ENCODE results near the gene PTPRO. TPM values are rescaled to one million over a fixed set of nuclear protein-coding genes. Genes with fewer than 3 reads are reported as not detected.

PTPRO gene
- total and polyA plus RNA-seq, 4 experiments from 2014 or later: 3.0 to 7.8 (median 5.0) TPM

DNA sequence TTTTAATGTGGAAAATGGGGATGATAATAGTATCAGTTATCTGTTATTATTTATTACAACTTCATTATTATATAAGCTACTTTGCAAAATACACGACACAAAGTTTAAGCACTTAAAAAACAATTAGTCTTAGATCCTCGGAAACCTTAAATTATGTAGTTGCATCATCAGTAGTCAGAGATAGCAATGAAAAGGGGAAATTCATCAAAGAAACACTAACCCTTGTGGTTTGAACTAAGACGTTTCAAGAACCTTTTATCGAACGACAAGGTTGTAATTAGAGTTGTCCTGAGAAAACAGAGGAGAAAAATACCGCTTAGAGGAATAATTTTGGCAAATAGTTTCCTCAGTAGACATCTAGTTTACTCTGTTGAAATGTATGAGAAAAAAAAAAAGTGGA is 198.5 kb downstream of the PTPRO start:
- no peak overlapping the region for H3K27ac Mint-ChIP-seq
- no peaks in the 10 kb centered on the region for H3K4me1 ChIP-seq (ENCODE audit: insufficient read depth, low read length)
- H3K9me3 Mint-ChIP-seq: peaks cover 0 to 2% (median 0%) of the 10 kb centered on the region in 8 donors
- POLR2A ChIA-PET (ENCODE audit: partially characterized antibody): no interaction called here
- H3K36me3 Mint-ChIP-seq: no peaks in the 10 kb centered on the region
- peaks cover 10 to 33% of the 10 kb centered on the region in 2 donors for H3K27me3 Mint-ChIP-seq
- H3K27me3 ChIP-seq (ENCODE audit: insufficient read depth, low read length): no peaks in the 10 kb centered on the region
- H3K4me3 Mint-ChIP-seq: no peak overlapping the region
- H3K36me3 ChIP-seq (ENCODE audit: insufficient read depth, low read length): no peaks in the 10 kb centered on the region
- no peak overlapping the region for H3K27ac ChIP-seq (ENCODE audit: low read depth, low read length)
- no peak overlapping the region for H3K4me3 ChIP-seq (ENCODE audit: low read length in 2 of 2)
- H3K4me1 Mint-ChIP-seq: no peaks in the 10 kb centered on the region
- intact Hi-C loops (cut with micrococcal nuclease): loop anchor here (10.0 kb wide), 1 partner anchor 796 kb away; no protein-coding TSS in a partner anchor
- H3K9me3 ChIP-seq (ENCODE audit: control insufficient read depth in 1 of 2, low read length in 2 of 2): no peaks in the 10 kb centered on the region
- DNase-seq: no peak
- CTCF ChIA-PET (ENCODE audit: partially characterized antibody): interaction anchor here (1.9 kb wide), 1 partner anchor 63 kb away, joined by 5 read pairs; no protein-coding TSS in a partner anchor

DNA sequence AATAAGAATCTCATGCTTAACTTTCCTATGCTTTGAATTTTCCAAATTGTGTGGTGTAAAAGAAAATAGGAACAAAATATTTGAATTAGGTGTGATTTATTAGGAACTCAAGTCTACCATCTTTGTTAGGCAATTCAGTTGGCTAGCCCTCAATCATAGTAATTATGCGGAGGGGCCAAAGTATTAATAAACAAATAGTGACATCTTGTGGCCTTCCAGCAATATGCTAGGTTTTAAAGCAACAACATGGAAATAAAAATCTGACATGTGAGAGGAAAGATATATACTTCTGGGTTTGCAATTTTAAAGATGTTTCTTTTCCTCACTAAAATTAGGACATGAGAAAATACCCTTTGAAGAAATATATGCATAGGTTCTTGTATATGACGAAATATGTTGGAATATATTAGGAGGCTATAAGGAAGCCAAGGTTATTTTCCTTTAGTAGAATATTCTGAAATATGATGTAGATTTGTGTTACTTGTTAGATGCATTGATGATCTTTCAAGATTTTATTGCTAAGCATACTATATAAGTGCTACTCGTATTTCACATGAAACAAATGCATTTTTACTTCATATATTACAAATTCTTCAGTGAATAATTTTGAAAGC is 200.4 kb downstream of the PTPRO start:
- H3K27ac Mint-ChIP-seq: no peak overlapping the region
- H3K9me3 Mint-ChIP-seq: peaks cover 0 to 7% (median 1%) of the 10 kb centered on the region in 8 donors
- H3K4me3 Mint-ChIP-seq: no peak overlapping the region
- intact Hi-C loops (cut with micrococcal nuclease): loop anchor here (2.0 to 10.0 kb wide), 2 partner anchors 248 to 798 kb away; no protein-coding TSS in a partner anchor
- peak in 1 of 5 donors; percentile 24 for DNase-seq
- ChIA-PET POLR2A (ENCODE audit: partially characterized antibody) (no interaction called here), CTCF (ENCODE audit: partially characterized antibody) (interaction anchor here (0.9 to 1.6 kb wide), 3 partner anchors 10 to 244 kb away, joined by 3 to 9 read pairs (median 5); no protein-coding TSS in a partner anchor)
- no peaks in the 10 kb centered on the region for H3K36me3 Mint-ChIP-seq
- Histone ChIP-seq H3K27me3 (ENCODE audit: insufficient read depth, low read length) (no peaks in the 10 kb centered on the region), H3K4me3 (ENCODE audit: low read length in 2 of 2) (no peak overlapping the region), H3K9me3 (ENCODE audit: control insufficient read depth in 1 of 2, low read length in 2 of 2) (no peaks in the 10 kb centered on the region), H3K4me1 (ENCODE audit: insufficient read depth, low read length) (no peaks in the 10 kb centered on the region), H3K27ac (ENCODE audit: low read depth, low read length) (no peak overlapping the region), H3K36me3 (ENCODE audit: insufficient read depth, low read length) (no peaks in the 10 kb centered on the region)
- H3K27me3 Mint-ChIP-seq: peaks cover 10 to 33% of the 10 kb centered on the region in 2 donors
- no peaks in the 10 kb centered on the region for H3K4me1 Mint-ChIP-seq

DNA sequence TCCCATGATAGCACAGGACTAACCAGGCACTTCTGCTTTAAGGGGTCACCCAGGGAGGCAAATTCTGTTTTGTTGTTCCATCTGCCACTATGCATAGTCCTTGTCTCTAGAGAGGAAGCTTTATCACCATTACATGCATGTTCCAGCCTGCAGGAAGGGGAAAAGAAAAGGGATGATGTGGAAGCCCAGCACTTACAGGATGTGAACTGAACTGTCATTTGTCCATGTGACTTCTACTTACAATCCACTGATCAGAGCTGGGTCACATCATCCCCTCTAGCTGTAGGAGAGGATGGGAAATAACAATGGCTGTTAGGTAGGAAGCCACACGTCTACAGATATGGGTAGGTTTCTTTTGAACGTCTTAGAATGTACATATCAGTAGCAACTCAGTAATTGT is 203.1 kb downstream of the PTPRO start:
- no peaks in the 10 kb centered on the region for H3K4me1 Mint-ChIP-seq

DNA sequence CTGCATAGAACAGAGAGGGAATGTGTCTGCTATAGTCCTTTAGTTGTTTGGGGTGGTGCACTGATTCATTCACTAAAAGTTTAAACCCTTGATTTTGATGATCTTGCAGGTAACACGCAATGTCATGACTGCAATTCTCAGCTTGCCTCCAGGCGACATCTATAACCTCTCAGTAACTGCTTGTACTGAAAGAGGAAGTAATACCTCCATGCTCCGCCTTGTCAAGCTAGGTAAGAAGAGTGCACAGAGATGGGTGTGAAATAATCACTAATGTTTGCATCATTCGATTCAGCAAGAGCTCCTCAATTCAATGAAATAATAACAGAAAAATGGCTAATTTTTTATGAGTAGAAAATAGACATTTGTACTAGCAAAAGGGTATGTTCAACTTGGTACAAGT is 203.7 kb downstream of the PTPRO start:
- Histone ChIP-seq H3K27me3 (ENCODE audit: insufficient read depth, low read length) (no peaks in the 10 kb centered on the region), H3K9me3 (ENCODE audit: control insufficient read depth in 1 of 2, low read length in 2 of 2) (no peaks in the 10 kb centered on the region), H3K4me3 (ENCODE audit: low read length in 2 of 2) (no peak overlapping the region), H3K4me1 (ENCODE audit: insufficient read depth, low read length) (no peaks in the 10 kb centered on the region), H3K27ac (ENCODE audit: low read depth, low read length) (no peak overlapping the region), H3K36me3 (ENCODE audit: insufficient read depth, low read length) (no peaks in the 10 kb centered on the region)
- Mint-ChIP-seq H3K27me3 (peaks cover 1 to 12% of the 10 kb centered on the region in 2 donors), H3K9me3 (peaks cover 0 to 18% (median 9%) of the 10 kb centered on the region in 8 donors), H3K4me3 (no peak overlapping the region), H3K27ac (no peak overlapping the region), H3K36me3 (peaks cover 0 to 6% of the 10 kb centered on the region in 2 donors), H3K4me1 (no peaks in the 10 kb centered on the region)
- ChIA-PET CTCF (ENCODE audit: partially characterized antibody) (interaction anchor here (1.1 kb wide), 1 partner anchor 64 kb away, joined by 5 read pairs; no protein-coding TSS in a partner anchor), POLR2A (ENCODE audit: partially characterized antibody) (no interaction called here)
- no peak for DNase-seq
- intact Hi-C loops (cut with micrococcal nuclease): loop anchor here (10.0 kb wide), 1 partner anchor 801 kb away; no protein-coding TSS in a partner anchor

More for the DNA sequence above, 203.1 kb downstream of the PTPRO start:
- no peak for DNase-seq
- Mint-ChIP-seq H3K4me3 (no peak overlapping the region), H3K36me3 (peaks cover 0 to 6% of the 10 kb centered on the region in 2 donors), H3K27me3 (peaks cover 3 to 15% of the 10 kb centered on the region in 2 donors), H3K27ac (no peak overlapping the region), H3K9me3 (peaks cover 0 to 18% (median 9%) of the 10 kb centered on the region in 8 donors)
- Histone ChIP-seq H3K4me1 (ENCODE audit: insufficient read depth, low read length) (no peaks in the 10 kb centered on the region), H3K36me3 (ENCODE audit: insufficient read depth, low read length) (no peaks in the 10 kb centered on the region), H3K27ac (ENCODE audit: low read depth, low read length) (no peak overlapping the region), H3K4me3 (ENCODE audit: low read length in 2 of 2) (no peak overlapping the region), H3K27me3 (ENCODE audit: insufficient read depth, low read length) (no peaks in the 10 kb centered on the region), H3K9me3 (ENCODE audit: control insufficient read depth in 1 of 2, low read length in 2 of 2) (no peaks in the 10 kb centered on the region)
- ChIA-PET POLR2A (ENCODE audit: partially characterized antibody) (no interaction called here), CTCF (ENCODE audit: partially characterized antibody) (interaction anchor here (1.0 to 1.1 kb wide), 3 partner anchors 10 to 65 kb away, joined by 3 to 5 read pairs (median 3); no protein-coding TSS in a partner anchor)
- intact Hi-C loops (cut with micrococcal nuclease): loop anchor here (10.0 kb wide), 1 partner anchor 801 kb away; no protein-coding TSS in a partner anchor

DNA sequence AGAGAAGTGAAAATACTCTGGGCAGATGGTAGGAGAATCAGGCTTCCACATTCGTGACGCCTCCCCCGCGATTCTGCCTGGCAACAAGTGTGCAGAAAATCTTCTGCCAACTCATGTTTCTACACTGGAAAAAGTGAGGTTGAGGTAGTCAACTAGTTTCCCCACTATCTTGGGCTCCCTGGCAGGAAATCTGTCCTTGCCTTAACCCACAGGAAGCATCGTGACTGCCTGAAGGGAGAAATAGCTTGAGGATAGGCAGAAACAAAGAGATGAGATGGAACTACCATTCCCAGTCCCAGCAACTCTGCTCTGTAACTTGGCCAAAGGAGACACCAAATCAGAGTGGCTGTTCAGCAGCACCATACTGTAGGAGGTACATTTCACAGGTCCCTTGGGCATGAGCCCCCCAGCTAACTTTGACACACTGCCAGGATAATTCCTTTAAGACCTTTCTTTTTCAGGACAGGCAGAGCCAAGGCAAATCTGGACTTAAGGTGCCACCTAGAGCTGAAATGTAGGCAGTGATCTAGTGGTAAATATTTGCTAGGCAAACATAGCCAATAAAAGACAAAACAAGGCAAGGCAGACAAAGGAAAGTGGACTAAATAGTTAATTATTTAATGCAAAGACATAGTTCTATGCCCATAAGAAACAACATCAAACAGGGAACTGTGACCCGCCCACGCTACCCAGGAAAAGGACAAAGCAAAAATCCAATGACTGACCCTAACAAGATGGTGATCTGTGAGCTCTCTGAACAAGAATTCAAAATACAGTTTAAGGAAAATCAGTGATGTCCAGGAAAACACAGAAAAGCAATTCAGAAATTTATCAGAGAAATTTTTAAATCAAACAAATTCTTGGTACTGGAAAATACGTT is 205.1 kb downstream of the PTPRO start:
- intact Hi-C loops (cut with micrococcal nuclease): loop anchor here (10.0 kb wide), 1 partner anchor 803 kb away; no protein-coding TSS in a partner anchor
- Mint-ChIP-seq H3K4me3 (no peak overlapping the region), H3K4me1 (peaks cover 2 to 3% (median 2%) of the 10 kb centered on the region in 4 donors)

DNA sequence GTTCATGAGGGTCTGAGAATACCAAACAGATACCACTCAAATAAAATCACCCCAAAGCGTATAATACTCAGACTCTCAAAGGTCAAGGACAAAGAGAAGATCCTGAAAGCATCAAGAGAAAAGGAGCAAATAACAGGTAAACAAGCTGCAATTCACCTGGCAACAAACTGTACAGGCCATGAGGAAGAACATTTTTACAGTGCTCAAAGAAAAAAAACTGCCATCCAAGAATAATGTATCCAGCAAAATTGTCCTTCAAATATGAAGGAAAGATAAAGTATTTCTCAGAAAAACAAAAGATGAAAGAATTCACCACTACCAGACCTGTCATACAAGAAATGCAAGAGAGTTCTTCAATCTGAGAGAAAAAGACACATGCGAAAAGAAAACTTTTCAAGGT is 206.4 kb downstream of the PTPRO start:
- Histone ChIP-seq H3K4me1 (ENCODE audit: insufficient read depth, low read length) (peaks cover 13% of the 10 kb centered on the region), H3K4me3 (ENCODE audit: low read length in 2 of 2) (no peak overlapping the region), H3K27ac (ENCODE audit: low read depth, low read length) (no peak overlapping the region), H3K36me3 (ENCODE audit: insufficient read depth, low read length) (no peaks in the 10 kb centered on the region), H3K27me3 (ENCODE audit: insufficient read depth, low read length) (no peaks in the 10 kb centered on the region), H3K9me3 (ENCODE audit: control insufficient read depth in 1 of 2, low read length in 2 of 2) (no peaks in the 10 kb centered on the region)
- Mint-ChIP-seq H3K9me3 (peaks cover 0 to 18% (median 9%) of the 10 kb centered on the region in 8 donors), H3K27me3 (peaks cover 1 to 3% of the 10 kb centered on the region in 2 donors), H3K27ac (no peak overlapping the region), H3K4me1 (peaks cover 6 to 14% (median 8%) of the 10 kb centered on the region in 4 donors), H3K4me3 (no peak overlapping the region), H3K36me3 (peaks cover 0 to 6% of the 10 kb centered on the region in 2 donors)
- CTCF ChIA-PET (ENCODE audit: partially characterized antibody): interaction anchor here (1.2 to 3.5 kb wide), 4 partner anchors 18 to 62 kb away, joined by 5 to 23 read pairs (median 13); no protein-coding TSS in a partner anchor
- DNase-seq: no peak
- POLR2A ChIA-PET (ENCODE audit: partially characterized antibody): no interaction called here
- intact Hi-C loops (cut with micrococcal nuclease): loop anchor here (10.0 kb wide), 1 partner anchor 804 kb away; no protein-coding TSS in a partner anchor

More for the DNA sequence above, 205.1 kb downstream of the PTPRO start:
- ChIA-PET POLR2A (ENCODE audit: partially characterized antibody) (no interaction called here), CTCF (ENCODE audit: partially characterized antibody) (interaction anchor here (0.7 to 3.5 kb wide), 5 partner anchors 19 to 63 kb away, joined by 4 to 23 read pairs (median 12); no protein-coding TSS in a partner anchor)
- H3K4me3 ChIP-seq (ENCODE audit: low read length in 2 of 2): no peak overlapping the region
- peaks cover 1% of the 10 kb centered on the region for H3K4me1 ChIP-seq (ENCODE audit: insufficient read depth, low read length)
- peaks cover 0 to 6% of the 10 kb centered on the region in 2 donors for H3K36me3 Mint-ChIP-seq
- peaks cover 1 to 6% of the 10 kb centered on the region in 2 donors for H3K27me3 Mint-ChIP-seq
- no peak overlapping the region for H3K27ac ChIP-seq (ENCODE audit: low read depth, low read length)
- no peaks in the 10 kb centered on the region for H3K36me3 ChIP-seq (ENCODE audit: insufficient read depth, low read length)
- no peak overlapping the region for H3K27ac Mint-ChIP-seq
- peaks cover 0 to 18% (median 9%) of the 10 kb centered on the region in 8 donors for H3K9me3 Mint-ChIP-seq
- H3K9me3 ChIP-seq (ENCODE audit: control insufficient read depth in 1 of 2, low read length in 2 of 2): no peaks in the 10 kb centered on the region
- DNase-seq: no peak
- H3K27me3 ChIP-seq (ENCODE audit: insufficient read depth, low read length): no peaks in the 10 kb centered on the region

Measured in CD4-positive, alpha-beta memory T cell (primary cell).